Liver (tissue), 3 donors: ENCODE measurements around the gene PRR16.

Experiments
- RAD21 ChIP-seq, 2 donors: IDR thresholded peaks; 2 replicates each; pipeline ENCODE4 v1.6.1; 2016; ENCODE audit warnings: antibody characterized with exemption in 2 of 2, mild to moderate bottlenecking in 2 of 2
- TF ChIP-seq, protein P1 (sequence below): fragments of 150-350 bp; IDR thresholded peaks from 2 replicates; pipeline ENCODE4 v1.5.1; 2017; ENCODE audit warnings: improper control_type of control experiment, low read depth, low read length; ENCODE audit not compliant: missing input control
- TF ChIP-seq, protein P2 (sequence below): IDR thresholded peaks from 2 replicates; pipeline ENCODE4 v1.6.1; 2016; ENCODE audit warnings: antibody characterized with exemption, mild to moderate bottlenecking
- donor health status: healthy.
- donor health status: healthy.

DNA sequence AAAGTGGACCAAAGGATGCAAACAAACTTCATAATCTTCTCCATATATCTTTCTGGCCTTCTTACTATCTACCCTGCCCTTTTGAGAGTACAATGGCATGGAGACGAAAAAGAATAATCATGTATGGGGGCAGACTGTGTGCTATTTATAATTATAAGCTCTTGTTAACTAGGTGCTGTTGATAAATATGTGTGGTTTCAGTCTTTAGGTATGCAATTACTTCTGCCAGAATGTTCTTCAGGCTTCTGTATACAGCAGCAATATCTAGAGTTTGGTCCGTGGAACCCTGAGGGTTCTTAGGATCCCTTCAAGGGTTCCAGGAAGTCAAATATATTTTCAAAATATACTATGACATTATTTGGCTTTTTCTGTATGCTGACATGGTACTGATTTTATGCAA is 20.5 kb upstream of the PRR16 start:
- TF ChIP-seq, protein P1, sequence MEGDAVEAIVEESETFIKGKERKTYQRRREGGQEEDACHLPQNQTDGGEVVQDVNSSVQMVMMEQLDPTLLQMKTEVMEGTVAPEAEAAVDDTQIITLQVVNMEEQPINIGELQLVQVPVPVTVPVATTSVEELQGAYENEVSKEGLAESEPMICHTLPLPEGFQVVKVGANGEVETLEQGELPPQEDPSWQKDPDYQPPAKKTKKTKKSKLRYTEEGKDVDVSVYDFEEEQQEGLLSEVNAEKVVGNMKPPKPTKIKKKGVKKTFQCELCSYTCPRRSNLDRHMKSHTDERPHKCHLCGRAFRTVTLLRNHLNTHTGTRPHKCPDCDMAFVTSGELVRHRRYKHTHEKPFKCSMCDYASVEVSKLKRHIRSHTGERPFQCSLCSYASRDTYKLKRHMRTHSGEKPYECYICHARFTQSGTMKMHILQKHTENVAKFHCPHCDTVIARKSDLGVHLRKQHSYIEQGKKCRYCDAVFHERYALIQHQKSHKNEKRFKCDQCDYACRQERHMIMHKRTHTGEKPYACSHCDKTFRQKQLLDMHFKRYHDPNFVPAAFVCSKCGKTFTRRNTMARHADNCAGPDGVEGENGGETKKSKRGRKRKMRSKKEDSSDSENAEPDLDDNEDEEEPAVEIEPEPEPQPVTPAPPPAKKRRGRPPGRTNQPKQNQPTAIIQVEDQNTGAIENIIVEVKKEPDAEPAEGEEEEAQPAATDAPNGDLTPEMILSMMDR = no peak
- TF ChIP-seq, protein P2, sequence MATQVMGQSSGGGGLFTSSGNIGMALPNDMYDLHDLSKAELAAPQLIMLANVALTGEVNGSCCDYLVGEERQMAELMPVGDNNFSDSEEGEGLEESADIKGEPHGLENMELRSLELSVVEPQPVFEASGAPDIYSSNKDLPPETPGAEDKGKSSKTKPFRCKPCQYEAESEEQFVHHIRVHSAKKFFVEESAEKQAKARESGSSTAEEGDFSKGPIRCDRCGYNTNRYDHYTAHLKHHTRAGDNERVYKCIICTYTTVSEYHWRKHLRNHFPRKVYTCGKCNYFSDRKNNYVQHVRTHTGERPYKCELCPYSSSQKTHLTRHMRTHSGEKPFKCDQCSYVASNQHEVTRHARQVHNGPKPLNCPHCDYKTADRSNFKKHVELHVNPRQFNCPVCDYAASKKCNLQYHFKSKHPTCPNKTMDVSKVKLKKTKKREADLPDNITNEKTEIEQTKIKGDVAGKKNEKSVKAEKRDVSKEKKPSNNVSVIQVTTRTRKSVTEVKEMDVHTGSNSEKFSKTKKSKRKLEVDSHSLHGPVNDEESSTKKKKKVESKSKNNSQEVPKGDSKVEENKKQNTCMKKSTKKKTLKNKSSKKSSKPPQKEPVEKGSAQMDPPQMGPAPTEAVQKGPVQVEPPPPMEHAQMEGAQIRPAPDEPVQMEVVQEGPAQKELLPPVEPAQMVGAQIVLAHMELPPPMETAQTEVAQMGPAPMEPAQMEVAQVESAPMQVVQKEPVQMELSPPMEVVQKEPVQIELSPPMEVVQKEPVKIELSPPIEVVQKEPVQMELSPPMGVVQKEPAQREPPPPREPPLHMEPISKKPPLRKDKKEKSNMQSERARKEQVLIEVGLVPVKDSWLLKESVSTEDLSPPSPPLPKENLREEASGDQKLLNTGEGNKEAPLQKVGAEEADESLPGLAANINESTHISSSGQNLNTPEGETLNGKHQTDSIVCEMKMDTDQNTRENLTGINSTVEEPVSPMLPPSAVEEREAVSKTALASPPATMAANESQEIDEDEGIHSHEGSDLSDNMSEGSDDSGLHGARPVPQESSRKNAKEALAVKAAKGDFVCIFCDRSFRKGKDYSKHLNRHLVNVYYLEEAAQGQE = no peak
- no peak for TF ChIP-seq RAD21 (IDR thresholded peaks at IDR 0.05)
